RWPE2 (cell line): ENCODE data around the gene CYRIA.

ENCODE experiments used
- ATAC-seq: fragments of 200-7000 bp; cut with Tn5 transposase; 3 replicates; pipeline ENCODE4 v1.9.1; 2021; ENCODE audit warnings: low read depth
- DNase-seq: peaks from one replicate; pipeline ENCODE4 v3.0.0-alpha.2; 2020; ENCODE audit warnings: low spot score
- H3K27ac ChIP-seq: fragments of 450-650 bp; 2 replicates; pipeline ENCODE4 v1.5.1; 2017; ENCODE audit warnings: mild to moderate bottlenecking; ENCODE audit not compliant: poor library complexity, severe bottlenecking
- H3K27me3 ChIP-seq: fragments of 250-450 bp; sonication (Bioruptor Pico); 2 replicates; pipeline ENCODE4 v1.5.1; 2021; ENCODE audit warnings: mild to moderate bottlenecking, moderate library complexity; ENCODE audit not compliant: insufficient read depth, poor library complexity, severe bottlenecking
- H3K36me3 ChIP-seq: fragments of 250-450 bp; sonication (Bioruptor Pico); 2 replicates; pipeline ENCODE4 v1.5.1; 2020; ENCODE audit warnings: low read depth, mild to moderate bottlenecking, moderate library complexity
- H3K4me1 ChIP-seq: fragments of 250-450 bp; sonication (Bioruptor Pico); 2 replicates; pipeline ENCODE4 v1.5.1; 2021; ENCODE audit warnings: mild to moderate bottlenecking, moderate library complexity; ENCODE audit not compliant: insufficient read depth, poor library complexity, severe bottlenecking
- H3K4me3 ChIP-seq: fragments of 250-450 bp; sonication (Bioruptor Pico); 2 replicates; pipeline ENCODE4 v1.5.1; 2021; ENCODE audit warnings: mild to moderate bottlenecking, moderate library complexity; ENCODE audit not compliant: severe bottlenecking
- H3K9me3 ChIP-seq: fragments of 250-450 bp; sonication (Bioruptor Pico); 2 replicates; pipeline ENCODE4 v1.5.1; 2021; ENCODE audit warnings: mild to moderate bottlenecking, moderate library complexity; ENCODE audit not compliant: severe bottlenecking
- TF ChIP-seq, protein P1 (sequence below): fragments of 450-650 bp; IDR thresholded peaks from one replicate; pipeline ENCODE4 v1.5.1; 2017; ENCODE audit warnings: mild to moderate bottlenecking, moderate library complexity; ENCODE audit not compliant: poor library complexity, severe bottlenecking

CYRIA gene

DNA sequence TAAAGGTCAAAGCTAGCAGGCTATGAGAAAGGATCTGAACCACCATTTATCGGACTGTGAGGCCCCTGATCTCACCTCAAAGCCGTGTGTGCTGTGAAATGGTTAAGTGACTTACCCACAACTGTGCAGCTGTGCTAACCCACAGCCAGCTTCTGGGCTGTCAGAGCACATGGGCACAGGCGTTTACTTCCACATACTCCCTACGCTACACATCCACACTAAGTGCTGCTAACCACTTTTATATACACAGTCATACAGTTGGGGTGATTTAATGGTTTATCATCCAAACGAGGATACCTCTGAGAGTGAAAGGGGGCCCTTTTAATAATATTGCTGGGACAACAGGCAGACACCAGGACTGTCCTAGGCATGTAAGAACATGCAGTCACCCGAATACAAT, 37.3 kb downstream of the CYRIA start:
- no peaks in the 10 kb centered on the region for H3K36me3 ChIP-seq
- H3K4me3 ChIP-seq = no peak overlapping the region
- TF ChIP-seq, protein P1, sequence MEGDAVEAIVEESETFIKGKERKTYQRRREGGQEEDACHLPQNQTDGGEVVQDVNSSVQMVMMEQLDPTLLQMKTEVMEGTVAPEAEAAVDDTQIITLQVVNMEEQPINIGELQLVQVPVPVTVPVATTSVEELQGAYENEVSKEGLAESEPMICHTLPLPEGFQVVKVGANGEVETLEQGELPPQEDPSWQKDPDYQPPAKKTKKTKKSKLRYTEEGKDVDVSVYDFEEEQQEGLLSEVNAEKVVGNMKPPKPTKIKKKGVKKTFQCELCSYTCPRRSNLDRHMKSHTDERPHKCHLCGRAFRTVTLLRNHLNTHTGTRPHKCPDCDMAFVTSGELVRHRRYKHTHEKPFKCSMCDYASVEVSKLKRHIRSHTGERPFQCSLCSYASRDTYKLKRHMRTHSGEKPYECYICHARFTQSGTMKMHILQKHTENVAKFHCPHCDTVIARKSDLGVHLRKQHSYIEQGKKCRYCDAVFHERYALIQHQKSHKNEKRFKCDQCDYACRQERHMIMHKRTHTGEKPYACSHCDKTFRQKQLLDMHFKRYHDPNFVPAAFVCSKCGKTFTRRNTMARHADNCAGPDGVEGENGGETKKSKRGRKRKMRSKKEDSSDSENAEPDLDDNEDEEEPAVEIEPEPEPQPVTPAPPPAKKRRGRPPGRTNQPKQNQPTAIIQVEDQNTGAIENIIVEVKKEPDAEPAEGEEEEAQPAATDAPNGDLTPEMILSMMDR = no peak
- no peaks in the 10 kb centered on the region for H3K4me1 ChIP-seq
- no peaks in the 10 kb centered on the region for H3K27me3 ChIP-seq
- DNase-seq (no peak), ATAC-seq (no peak)
- H3K9me3 ChIP-seq = no peaks in the 10 kb centered on the region
- H3K27ac ChIP-seq = no peak overlapping the region

DNA sequence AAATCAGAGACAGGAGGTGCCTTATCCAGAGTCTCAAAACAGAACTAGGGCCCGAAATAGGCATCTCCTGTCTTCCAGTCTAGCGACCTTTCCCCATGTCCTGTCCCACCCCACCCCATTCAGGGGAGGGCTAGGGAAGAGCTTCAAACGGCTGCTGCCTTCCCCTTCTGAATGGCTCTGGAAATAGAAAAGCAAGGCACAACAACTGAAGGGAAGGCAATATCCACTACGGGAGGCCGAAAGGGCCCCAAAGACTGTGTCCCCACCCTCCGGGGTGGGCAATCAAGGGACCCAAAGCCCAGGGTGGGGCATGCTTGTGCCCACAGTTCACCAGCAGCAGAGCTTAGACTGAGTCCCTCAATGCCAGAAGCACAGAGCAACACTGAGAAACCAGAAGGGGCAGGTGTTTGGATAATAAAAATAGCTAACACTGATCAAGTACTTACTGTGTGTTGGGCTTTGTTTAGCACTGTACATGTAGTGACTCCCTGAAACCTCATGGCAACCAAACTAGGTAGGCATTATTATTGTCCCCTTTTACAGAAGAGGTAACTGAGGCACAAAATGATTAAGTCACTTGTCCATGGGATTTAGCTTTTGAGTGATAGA, 38.5 kb downstream of the CYRIA start:
- Histone ChIP-seq H3K27ac (no peak overlapping the region), H3K4me1 (no peaks in the 10 kb centered on the region), H3K4me3 (no peak overlapping the region), H3K9me3 (no peaks in the 10 kb centered on the region), H3K36me3 (no peaks in the 10 kb centered on the region), H3K27me3 (no peaks in the 10 kb centered on the region)
- DNase-seq (no peak), ATAC-seq (no peak)
- TF ChIP-seq, protein P1 = no peak

DNA sequence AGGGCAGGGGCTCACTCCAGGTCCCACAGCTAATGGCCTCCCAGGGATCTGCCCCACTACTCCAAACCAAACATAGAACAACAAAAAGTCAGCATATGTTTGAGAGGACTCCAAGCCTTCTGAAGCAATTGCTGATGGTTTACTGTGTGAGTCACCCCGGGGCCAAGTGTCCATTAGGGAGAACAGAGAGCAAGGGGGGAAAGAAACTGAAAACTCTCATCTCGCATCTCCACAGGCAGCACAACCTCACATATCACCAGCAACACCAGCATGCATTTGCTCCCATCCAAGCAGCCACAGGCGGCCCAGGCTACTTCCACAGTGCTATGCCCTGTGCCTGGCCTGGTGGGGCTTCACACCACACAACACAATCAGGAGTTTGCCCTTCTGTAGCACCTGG, 39.1 kb downstream of the CYRIA start:
- no peak for DNase-seq
- H3K36me3 ChIP-seq = no peaks in the 10 kb centered on the region
- H3K4me1 ChIP-seq = no peaks in the 10 kb centered on the region
- H3K4me3 ChIP-seq = no peak overlapping the region
- no peaks in the 10 kb centered on the region for H3K9me3 ChIP-seq
- no peak overlapping the region for H3K27ac ChIP-seq
- ATAC-seq = no peak
- H3K27me3 ChIP-seq = no peaks in the 10 kb centered on the region
- TF ChIP-seq, protein P1 = no peak

DNA sequence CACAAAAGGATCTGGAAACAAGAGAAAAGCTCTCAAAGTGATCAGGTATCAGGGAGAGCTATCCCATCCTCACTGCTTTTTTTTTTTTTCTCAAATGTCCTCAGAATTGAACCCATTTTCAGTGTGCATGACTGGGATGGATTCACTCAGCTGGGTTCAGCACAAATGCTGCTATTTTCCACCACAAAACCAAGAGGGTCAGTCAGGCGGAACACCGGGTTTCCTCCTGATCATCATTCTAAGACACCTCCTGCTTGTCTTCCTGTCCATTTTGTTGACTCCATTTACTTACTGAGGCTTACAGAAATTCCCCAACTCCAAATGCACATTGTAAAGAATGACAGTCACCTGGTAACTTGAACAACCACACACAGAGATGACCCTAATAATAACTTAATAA, 39.9 kb downstream of the CYRIA start:
- no peak for DNase-seq
- TF ChIP-seq, protein P1 = no peak
- no peak for ATAC-seq
- no peaks in the 10 kb centered on the region for H3K9me3 ChIP-seq
- no peak overlapping the region for H3K4me3 ChIP-seq
- H3K27ac ChIP-seq = no peak overlapping the region
- H3K4me1 ChIP-seq = no peaks in the 10 kb centered on the region
- no peaks in the 10 kb centered on the region for H3K27me3 ChIP-seq
- no peaks in the 10 kb centered on the region for H3K36me3 ChIP-seq

DNA sequence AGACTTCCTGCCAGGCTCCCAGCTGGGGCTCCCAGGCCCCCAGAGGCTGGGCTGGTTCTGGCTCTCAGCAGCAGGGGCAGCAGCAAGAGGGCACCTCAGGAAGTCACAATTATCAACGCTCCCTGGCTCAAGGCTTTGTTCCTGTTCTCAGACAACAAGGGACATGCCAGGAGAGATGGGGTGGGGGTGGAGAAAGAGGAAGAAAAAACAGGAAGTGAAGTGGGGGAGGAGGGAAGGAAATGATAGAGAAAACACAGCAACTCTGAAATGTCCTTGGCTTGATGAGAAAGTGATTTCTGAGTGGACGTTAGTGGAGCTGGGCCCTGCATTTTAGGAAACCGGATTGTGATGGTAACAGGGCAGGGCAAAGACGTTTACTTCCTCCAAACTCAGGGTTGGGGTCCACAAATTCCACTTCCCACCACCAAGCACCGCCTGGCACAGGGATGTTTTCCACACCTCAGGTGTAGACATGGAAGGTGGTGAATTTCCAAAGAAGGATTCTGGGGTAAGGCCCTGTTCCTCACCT, 40.4 kb downstream of the CYRIA start:
- Histone ChIP-seq H3K27ac (no peak overlapping the region), H3K36me3 (no peaks in the 10 kb centered on the region), H3K4me1 (no peaks in the 10 kb centered on the region), H3K9me3 (no peaks in the 10 kb centered on the region), H3K27me3 (no peaks in the 10 kb centered on the region), H3K4me3 (no peak overlapping the region)
- DNase-seq (no peak), ATAC-seq (no peak)
- TF ChIP-seq, protein P1 = no peak
